Spleen (tissue), 7 donors: Measurements from ENCODE around the gene THNSL1.

ENCODE experiments used
- CTCF ChIP-seq, 11 experiments: fragments of 200-600 bp in 7 of 11; fragments of 450-650 bp in 4 of 11; sonication (generic) in 4 of 11; IDR thresholded peaks in 8 of 11; conservative IDR thresholded peaks in 3 of 11; 1 replicate in 7 of 11; 2 replicates in 4 of 11; pipeline versions ENCODE4 v1.4.0 to v1.8.0; 2016 to 2021; ENCODE audit warnings: antibody characterized with exemption in 11 of 11, inconsistent platforms in 4 of 11, mild to moderate bottlenecking in 1 of 11
- POLR2A ChIP-seq, 3 donors: fragments of 450-650 bp; IDR thresholded peaks; one replicate each; pipeline ENCODE4 v1.5.1; 2017; ENCODE audit warnings: antibody characterized with exemption in 3 of 3, mild to moderate bottlenecking in 1 of 3
- donor health status: DM: no; HTN: no; CAD: no; lungs with moderate emphysema.
- donor health status: DM: no; HTN: no; CAD: no.
- donor health status: DM: no; HTN: no; CAD: no.

GRCh38 chr10:25047591-25048301 lies 31.3 kb downstream of the THNSL1 start:
- TF ChIP-seq CTCF (IDR thresholded peaks at IDR 0.05 in 8 of 11, conservative IDR thresholded peaks at IDR 0.05 in 3 of 11) (no peak), POLR2A (IDR thresholded peaks at IDR 0.05) (no peak)
